K562 (cell line): ENCODE data around the gene C19orf12. TPM values are rescaled to one million over a fixed set of nuclear protein-coding genes. Genes with fewer than 3 reads are reported as not detected.

Experiments used
- DPF2 ChIP-seq: fragments of 450-650 bp; IDR thresholded peaks from 2 replicates; pipeline ENCODE4 v1.6.1; 2016
- FOXJ2 ChIP-seq: fragments of 200-800 bp; sonication (Bioruptor generic); IDR thresholded peaks from 2 replicates; pipeline ENCODE4 v1.6.1; 2016; ENCODE audit warnings: missing genetic modification characterization, missing compliant biosample characterization
- FOXJ3 ChIP-seq: sonication (generic); formaldehyde crosslinking; IDR thresholded peaks from 2 replicates; pipeline ENCODE4 v1.4.0; 2020; ENCODE audit warnings: mild to moderate bottlenecking, missing genetic modification reagents
- MED1 ChIP-seq: sonication (generic); formaldehyde crosslinking; IDR thresholded peaks from 2 replicates; pipeline ENCODE4 v1.8.1; 2023; ENCODE audit warnings: missing genetic modification reagents, borderline replicate concordance
- NRF1 ChIP-seq, 2 experiments: fragments of 450-650 bp; IDR thresholded peaks in 1 of 2; conservative IDR thresholded peaks in 1 of 2; 2 replicates each; pipeline ENCODE4 v1.6.1; 2014; ENCODE audit warnings: mild to moderate bottlenecking in 2 of 2
- POLR2G ChIP-seq: fragments of 200-400 bp; formaldehyde crosslinking; IDR thresholded peaks from 2 replicates; pipeline ENCODE4 v1.6.1; 2017; ENCODE audit warnings: low read depth, mild to moderate bottlenecking, antibody characterized with exemption, low read length, moderate library complexity
- PTRF ChIP-seq: fragments of 450-650 bp; IDR thresholded peaks from 2 replicates; pipeline ENCODE4 v1.6.1; 2016; ENCODE audit warnings: mild to moderate bottlenecking, missing genetic modification characterization, missing compliant biosample characterization
- RBM22 ChIP-seq: fragments of 200-400 bp; formaldehyde crosslinking; IDR thresholded peaks from 2 replicates; pipeline ENCODE4 v1.6.1; 2018; ENCODE audit warnings: low read length, low read depth; ENCODE audit not compliant: poor library complexity, severe bottlenecking
- RCOR1 ChIP-seq, 2 experiments: IDR thresholded peaks; 2 replicates each; pipeline ENCODE4 v1.6.1; 2012; ENCODE audit warnings: low read depth in 2 of 2, low read length in 2 of 2, borderline replicate concordance in 1 of 2, improper control_type of control experiment in 1 of 2
- SAP30 ChIP-seq: fragments of 200-600 bp; sonication (generic); IDR thresholded peaks from 2 replicates; pipeline ENCODE4 v1.6.1; 2012; ENCODE audit warnings: borderline replicate concordance, low read depth, mild to moderate bottlenecking, moderate library complexity, low read length, control low read depth, inconsistent platforms; ENCODE audit not compliant: insufficient read depth, poor library complexity, severe bottlenecking
- SMARCB1 ChIP-seq: IDR thresholded peaks from 2 replicates; pipeline ENCODE4 v1.6.1; 2011; ENCODE audit warnings: improper control_type of control experiment, low read depth; ENCODE audit not compliant: insufficient read length
- YBX1 ChIP-seq: fragments of 450-650 bp; IDR thresholded peaks from 2 replicates; pipeline ENCODE4 v1.7.1; 2016; ENCODE audit warnings: mild to moderate bottlenecking
- ZEB2 ChIP-seq: fragments of 450-650 bp; IDR thresholded peaks from 2 replicates; pipeline ENCODE4 v1.6.1; 2016
- ZNF644 ChIP-seq: fragments of 200-800 bp; sonication (Bioruptor generic); IDR thresholded peaks from 2 replicates; pipeline ENCODE4 v1.6.1; 2016; ENCODE audit warnings: low read depth, missing genetic modification characterization, missing compliant biosample characterization
- polyA plus RNA-seq, 8 experiments: library from polyadenylated mRNA; depleted of rRNA in 4 of 8; stranded (reverse) in 5 of 8; unstranded in 3 of 8; fragments of >200 nt; fragmentation: Nextera tagmentation in 2 of 8; fragmentation: Illumina TruSeq in 1 of 8; extraction: Ambion mirVana in 2 of 8; extraction: Trizol in 1 of 8; gene quantifications; 2 replicates each; pipeline versions ENCODE4 v1.2.1 to v1.2.3, GENCODE V29; 2011 to 2014; ENCODE audit warnings: inconsistent platforms in 1 of 8, missing spikeins in 1 of 8
- total RNA-seq, 7 experiments: library from RNA; depleted of rRNA in 6 of 7; stranded (reverse); fragments of >200 nt in 6 of 7; fragmentation: Illumina TruSeq in 2 of 7; extraction: Trizol in 2 of 7; gene quantifications; 2 replicates each; pipeline versions ENCODE4 v1.2.1 to v1.2.3, GENCODE V29; 2011 to 2021; ENCODE audit warnings: low replicate concordance in 1 of 7
- TF ChIP-seq, protein P1 (sequence below), 2 experiments: fragments of 450-650 bp in 1 of 2; sonication (generic) in 1 of 2; formaldehyde crosslinking; conservative IDR thresholded peaks; 2 replicates each; pipeline versions ENCODE4 v1.4.0 to v1.8.1; 2020 to 2022; ENCODE audit warnings: mild to moderate bottlenecking in 1 of 2, missing genetic modification reagents in 1 of 2
- TF ChIP-seq, protein P2 (sequence below): sonication (generic); formaldehyde crosslinking; IDR thresholded peaks from 2 replicates; pipeline ENCODE4 v1.8.0; 2023; ENCODE audit warnings: mild to moderate bottlenecking, missing genetic modification reagents
- TF ChIP-seq, protein P3 (sequence below): sonication (generic); formaldehyde crosslinking; IDR thresholded peaks from 2 replicates; pipeline ENCODE4 v1.8.0; 2022; ENCODE audit warnings: missing genetic modification reagents, mild to moderate bottlenecking, borderline replicate concordance

Gene C19orf12
- total and polyA plus RNA-seq, 9 of the 15 experiments (the other 6 are each of a cell fraction or from before 2014, with no cell fraction given), result 1.9 to 14.5 (median 10.2) TPM

DNA sequence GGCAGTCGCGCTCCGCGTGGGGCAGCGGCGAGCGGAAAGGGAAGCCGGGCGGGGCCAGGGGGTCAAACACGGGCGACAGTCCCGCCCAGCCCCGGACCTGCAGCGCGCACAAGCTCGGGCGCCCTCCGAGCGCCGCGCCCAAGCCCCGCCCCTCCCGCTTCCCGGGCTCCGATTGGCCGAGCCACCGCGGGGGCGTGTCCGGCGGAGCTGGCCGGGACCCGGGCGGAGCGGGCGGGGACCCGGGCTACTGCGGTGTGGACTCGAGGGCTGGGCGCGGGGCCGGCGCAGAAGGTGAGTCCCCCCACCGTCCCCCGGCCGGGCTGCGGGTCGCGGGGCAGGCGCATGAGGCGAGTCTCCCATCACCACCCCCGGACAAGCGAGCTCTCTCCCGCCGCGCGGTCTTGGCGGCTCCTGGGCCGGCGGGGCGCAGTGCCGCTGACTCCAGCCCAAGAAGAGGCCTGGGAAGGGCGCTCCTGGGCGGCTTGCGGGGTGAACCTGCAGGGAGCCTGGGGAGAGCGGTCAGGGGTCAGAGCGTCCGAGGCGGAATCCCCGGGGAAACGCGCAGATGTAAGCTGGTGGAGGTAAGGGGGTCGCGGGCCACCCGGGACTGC lies 49.7 kb downstream of the C19orf12 start, which contains the start of gene PLEKHF1 (continued):
- TF ChIP-seq, protein P1, sequence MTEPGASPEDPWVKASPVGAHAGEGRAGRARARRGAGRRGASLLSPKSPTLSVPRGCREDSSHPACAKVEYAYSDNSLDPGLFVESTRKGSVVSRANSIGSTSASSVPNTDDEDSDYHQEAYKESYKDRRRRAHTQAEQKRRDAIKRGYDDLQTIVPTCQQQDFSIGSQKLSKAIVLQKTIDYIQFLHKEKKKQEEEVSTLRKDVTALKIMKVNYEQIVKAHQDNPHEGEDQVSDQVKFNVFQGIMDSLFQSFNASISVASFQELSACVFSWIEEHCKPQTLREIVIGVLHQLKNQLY (CRISPR knock-in tag; conservative IDR thresholded peaks at IDR 0.05), result no peak
- TF ChIP-seq YBX1 (no peak), DPF2 (no peak), POLR2G (peak; percentile 89), FOXJ3 (CRISPR knock-in tag) (no peak), FOXJ2 (tag) (no peak), SMARCB1 (no peak), RBM22 (no peak), ZNF644 (tag) (no peak), MED1 (CRISPR knock-in tag) (no peak), RCOR1 (IDR thresholded peaks at IDR 0.05; ENCODE audit: borderline replicate concordance in 1 of 2, low read depth in 2 of 2, low read length in 2 of 2) (no peak), SAP30 (peak; percentile 3), NRF1 (conservative IDR thresholded peaks at IDR 0.05 in 1 of 2, IDR thresholded peaks at IDR 0.05 in 1 of 2) (peak in 1 of 2 experiments; percentile 76; a peak in 2 of 4 replicates), ZEB2 (no peak), PTRF (tag) (no peak)
- TF ChIP-seq, protein P2, sequence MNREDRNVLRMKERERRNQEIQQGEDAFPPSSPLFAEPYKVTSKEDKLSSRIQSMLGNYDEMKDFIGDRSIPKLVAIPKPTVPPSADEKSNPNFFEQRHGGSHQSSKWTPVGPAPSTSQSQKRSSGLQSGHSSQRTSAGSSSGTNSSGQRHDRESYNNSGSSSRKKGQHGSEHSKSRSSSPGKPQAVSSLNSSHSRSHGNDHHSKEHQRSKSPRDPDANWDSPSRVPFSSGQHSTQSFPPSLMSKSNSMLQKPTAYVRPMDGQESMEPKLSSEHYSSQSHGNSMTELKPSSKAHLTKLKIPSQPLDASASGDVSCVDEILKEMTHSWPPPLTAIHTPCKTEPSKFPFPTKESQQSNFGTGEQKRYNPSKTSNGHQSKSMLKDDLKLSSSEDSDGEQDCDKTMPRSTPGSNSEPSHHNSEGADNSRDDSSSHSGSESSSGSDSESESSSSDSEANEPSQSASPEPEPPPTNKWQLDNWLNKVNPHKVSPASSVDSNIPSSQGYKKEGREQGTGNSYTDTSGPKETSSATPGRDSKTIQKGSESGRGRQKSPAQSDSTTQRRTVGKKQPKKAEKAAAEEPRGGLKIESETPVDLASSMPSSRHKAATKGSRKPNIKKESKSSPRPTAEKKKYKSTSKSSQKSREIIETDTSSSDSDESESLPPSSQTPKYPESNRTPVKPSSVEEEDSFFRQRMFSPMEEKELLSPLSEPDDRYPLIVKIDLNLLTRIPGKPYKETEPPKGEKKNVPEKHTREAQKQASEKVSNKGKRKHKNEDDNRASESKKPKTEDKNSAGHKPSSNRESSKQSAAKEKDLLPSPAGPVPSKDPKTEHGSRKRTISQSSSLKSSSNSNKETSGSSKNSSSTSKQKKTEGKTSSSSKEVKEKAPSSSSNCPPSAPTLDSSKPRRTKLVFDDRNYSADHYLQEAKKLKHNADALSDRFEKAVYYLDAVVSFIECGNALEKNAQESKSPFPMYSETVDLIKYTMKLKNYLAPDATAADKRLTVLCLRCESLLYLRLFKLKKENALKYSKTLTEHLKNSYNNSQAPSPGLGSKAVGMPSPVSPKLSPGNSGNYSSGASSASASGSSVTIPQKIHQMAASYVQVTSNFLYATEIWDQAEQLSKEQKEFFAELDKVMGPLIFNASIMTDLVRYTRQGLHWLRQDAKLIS, result no peak
- TF ChIP-seq, protein P3, sequence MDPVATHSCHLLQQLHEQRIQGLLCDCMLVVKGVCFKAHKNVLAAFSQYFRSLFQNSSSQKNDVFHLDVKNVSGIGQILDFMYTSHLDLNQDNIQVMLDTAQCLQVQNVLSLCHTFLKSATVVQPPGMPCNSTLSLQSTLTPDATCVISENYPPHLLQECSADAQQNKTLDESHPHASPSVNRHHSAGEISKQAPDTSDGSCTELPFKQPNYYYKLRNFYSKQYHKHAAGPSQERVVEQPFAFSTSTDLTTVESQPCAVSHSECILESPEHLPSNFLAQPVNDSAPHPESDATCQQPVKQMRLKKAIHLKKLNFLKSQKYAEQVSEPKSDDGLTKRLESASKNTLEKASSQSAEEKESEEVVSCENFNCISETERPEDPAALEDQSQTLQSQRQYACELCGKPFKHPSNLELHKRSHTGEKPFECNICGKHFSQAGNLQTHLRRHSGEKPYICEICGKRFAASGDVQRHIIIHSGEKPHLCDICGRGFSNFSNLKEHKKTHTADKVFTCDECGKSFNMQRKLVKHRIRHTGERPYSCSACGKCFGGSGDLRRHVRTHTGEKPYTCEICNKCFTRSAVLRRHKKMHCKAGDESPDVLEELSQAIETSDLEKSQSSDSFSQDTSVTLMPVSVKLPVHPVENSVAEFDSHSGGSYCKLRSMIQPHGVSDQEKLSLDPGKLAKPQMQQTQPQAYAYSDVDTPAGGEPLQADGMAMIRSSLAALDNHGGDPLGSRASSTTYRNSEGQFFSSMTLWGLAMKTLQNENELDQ, result no peak
